ENCODE measurements around the gene DHRS1. TPM values are rescaled to one million over a fixed set of nuclear protein-coding genes. Genes with fewer than 3 reads are reported as not detected.

The DHRS1 gene
- total and polyA plus RNA-seq, 9 of the 15 experiments (the other 6 are each of a cell fraction or from before 2014, with no cell fraction given), result 7.3 to 33.6 (median 13.3) TPM

DNA sequence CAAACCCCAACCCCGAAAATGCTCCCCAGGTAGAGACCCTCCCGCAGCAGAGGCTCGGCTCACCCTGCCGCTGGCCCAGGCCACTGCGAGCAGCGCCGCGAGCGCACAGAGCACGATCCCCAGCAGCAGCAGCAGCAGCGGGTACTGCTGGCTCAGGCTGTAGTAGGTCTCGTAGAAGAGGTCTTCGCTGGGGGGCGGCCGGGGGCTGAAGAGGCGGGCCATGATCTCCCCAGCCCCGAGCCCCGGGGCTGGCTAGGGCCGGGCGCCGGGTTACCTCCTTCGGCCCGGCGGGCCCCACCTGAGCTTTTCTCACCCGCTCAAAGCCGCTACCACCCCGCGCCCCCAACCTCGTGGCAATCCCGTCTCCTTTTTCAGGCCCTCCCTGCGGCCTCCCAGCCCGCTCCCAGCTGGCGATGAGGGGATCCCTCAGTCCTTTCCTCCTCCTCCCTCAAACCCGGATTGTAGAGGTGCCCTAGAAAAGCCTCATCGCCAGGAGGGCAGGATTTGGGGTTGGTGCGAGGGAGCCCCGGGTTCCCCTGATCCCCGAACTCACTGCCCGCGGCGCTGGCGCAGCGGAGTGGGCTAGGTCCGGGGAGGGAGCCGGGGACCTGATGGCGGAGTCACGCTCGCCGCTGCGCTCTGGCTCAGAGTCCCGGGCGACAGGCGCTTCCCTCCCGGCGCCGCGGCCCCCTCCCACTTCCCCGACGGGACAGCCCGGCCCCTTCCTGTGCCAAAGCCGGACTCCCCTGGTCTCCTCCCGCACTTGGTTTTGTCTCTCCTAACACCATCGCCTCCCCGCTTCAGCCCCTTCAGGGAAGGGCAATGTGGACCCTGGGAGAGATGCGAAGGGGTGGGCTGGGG, 35.1 kb upstream of the DHRS1 start, which contains the start of gene ADCY4:
ADCY4 (minus strand) TSS at position 641 of the 861 bp plus-strand sequence; CDS start at position 222, 419 bp downstream.
- BruUV-seq (replicated peaks), result no TSS peak
- POLR2A ChIA-PET, result interaction anchor here (0.7 to 2.4 kb wide), 2 partner anchors 97 to 101 kb away, joined by 3 to 20 read pairs; no protein-coding TSS in a partner anchor
- no peak for ATAC-seq

More for the DNA sequence above, 35.1 kb upstream of the DHRS1 start, which contains the start of gene ADCY4:
- Histone ChIP-seq H3K9ac (ENCODE audit: insufficient read depth in 1 of 2, low read depth in 2 of 2, low read length in 2 of 2) (no peak within 1 kb of the TSS), H3K27me3 (ENCODE audit: control insufficient read depth in 2 of 2, insufficient read depth in 2 of 2, low read length in 2 of 2) (peaks cover 0 to 9% of the 10 kb centered on the region in 2 experiments; a peak in 1 of 5 replicates), H3K79me2 (ENCODE audit: control insufficient read depth, insufficient read depth, low read length) (no peaks in the 10 kb centered on the region), H3K27ac (ENCODE audit: extremely low read depth, low read depth, low read length) (no peak within 1 kb of the TSS), H3K36me3 (ENCODE audit: control insufficient read depth, insufficient read depth, low read length) (no peaks in the 10 kb centered on the region), H4K20me1 (replicated peaks; ENCODE audit: control insufficient read depth, insufficient read depth, low read length) (no peaks in the 10 kb centered on the region), H3K9me1 (ENCODE audit: control insufficient read depth, insufficient read depth, low read length) (no peaks in the 10 kb centered on the region), H2AFZ (ENCODE audit: low read depth, low read length) (peak within 1 kb of the TSS; percentile 87; the same call in 1 of the 2 replicates), H3K4me2 (ENCODE audit: insufficient read depth, low read length) (peak within 1 kb of the TSS; percentile 71), H3K9me3 (replicated peaks; ENCODE audit: control insufficient read depth, insufficient read depth, low read depth, low read length) (no peaks in the 10 kb centered on the region), H3K4me1 (replicated peaks in 1 of 2; ENCODE audit: control insufficient read depth in 2 of 2, insufficient read depth in 2 of 2, low read length in 2 of 2) (peaks cover 5 to 44% of the 10 kb centered on the region in 2 experiments; a peak in 4 of 5 replicates), H3K4me3 (no peak within 1 kb of the TSS)
- TF ChIP-seq TCF7L2 (IDR thresholded peaks at IDR 0.05; ENCODE audit: low read depth, low read length) (no peak), MAFK (IDR thresholded peaks at IDR 0.05; ENCODE audit: low read length) (no peak)
- intact Hi-C loops (cut with micrococcal nuclease) (loop anchor here (5.0 kb wide), 1 partner anchor 33 kb away; the partner anchor contains the start of gene NFATC4), in situ Hi-C loops (cut with MboI) (loop anchor here (5.0 to 25.0 kb wide), 2 partner anchors 98 to 353 kb away; no protein-coding TSS in a partner anchor)
- WGBS (ENCODE audit: insufficient coverage, low coverage, missing lambda C conversion rate), result 60% methylated on average over 24 of the region's 65 CpGs
- DNase-seq (ENCODE audit: extremely low read depth in 1 of 4, low spot score in 3 of 4) (no peak), FAIRE-seq (no peak)
- CTCF ChIA-PET (ENCODE audit: low intra/inter-chr PET ratio), result interaction anchor here (1.5 to 3.5 kb wide), 3 partner anchors 78 to 102 kb away, joined by 4 to 35 read pairs (median 19); no protein-coding TSS in a partner anchor

Data from K562 (cell line).